ENCODE measurements around the gene ASPRV1.

The ASPRV1 gene

DNA sequence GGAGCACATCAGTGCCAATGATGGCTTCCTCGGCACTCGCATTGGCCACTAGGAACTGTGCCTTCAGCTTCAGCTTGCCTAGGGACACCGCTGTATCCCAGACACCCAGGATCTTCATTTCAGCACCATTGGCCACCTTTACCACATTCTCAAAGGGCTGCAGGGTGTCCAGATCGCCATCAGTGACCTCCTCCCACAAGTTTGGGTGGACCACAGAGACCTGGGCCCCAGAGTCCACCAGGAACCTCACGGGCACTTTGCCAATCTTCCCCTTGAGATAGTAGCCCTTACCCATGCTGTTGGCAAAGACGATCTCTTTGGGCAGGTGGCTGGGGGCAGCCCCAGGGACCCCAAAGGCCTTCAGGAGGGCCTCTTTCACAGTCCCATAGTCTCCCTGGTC, 610 bp downstream of the ASPRV1 start:
- H3K4me3 ChIP-seq (ENCODE audit: low read depth, low read length), result no peak overlapping the region
- TF ChIP-seq, protein P1, sequence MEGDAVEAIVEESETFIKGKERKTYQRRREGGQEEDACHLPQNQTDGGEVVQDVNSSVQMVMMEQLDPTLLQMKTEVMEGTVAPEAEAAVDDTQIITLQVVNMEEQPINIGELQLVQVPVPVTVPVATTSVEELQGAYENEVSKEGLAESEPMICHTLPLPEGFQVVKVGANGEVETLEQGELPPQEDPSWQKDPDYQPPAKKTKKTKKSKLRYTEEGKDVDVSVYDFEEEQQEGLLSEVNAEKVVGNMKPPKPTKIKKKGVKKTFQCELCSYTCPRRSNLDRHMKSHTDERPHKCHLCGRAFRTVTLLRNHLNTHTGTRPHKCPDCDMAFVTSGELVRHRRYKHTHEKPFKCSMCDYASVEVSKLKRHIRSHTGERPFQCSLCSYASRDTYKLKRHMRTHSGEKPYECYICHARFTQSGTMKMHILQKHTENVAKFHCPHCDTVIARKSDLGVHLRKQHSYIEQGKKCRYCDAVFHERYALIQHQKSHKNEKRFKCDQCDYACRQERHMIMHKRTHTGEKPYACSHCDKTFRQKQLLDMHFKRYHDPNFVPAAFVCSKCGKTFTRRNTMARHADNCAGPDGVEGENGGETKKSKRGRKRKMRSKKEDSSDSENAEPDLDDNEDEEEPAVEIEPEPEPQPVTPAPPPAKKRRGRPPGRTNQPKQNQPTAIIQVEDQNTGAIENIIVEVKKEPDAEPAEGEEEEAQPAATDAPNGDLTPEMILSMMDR (IDR thresholded peaks at IDR 0.05; ENCODE audit: borderline replicate concordance, insufficient read depth, low read depth, low read length), result no peak

DNA sequence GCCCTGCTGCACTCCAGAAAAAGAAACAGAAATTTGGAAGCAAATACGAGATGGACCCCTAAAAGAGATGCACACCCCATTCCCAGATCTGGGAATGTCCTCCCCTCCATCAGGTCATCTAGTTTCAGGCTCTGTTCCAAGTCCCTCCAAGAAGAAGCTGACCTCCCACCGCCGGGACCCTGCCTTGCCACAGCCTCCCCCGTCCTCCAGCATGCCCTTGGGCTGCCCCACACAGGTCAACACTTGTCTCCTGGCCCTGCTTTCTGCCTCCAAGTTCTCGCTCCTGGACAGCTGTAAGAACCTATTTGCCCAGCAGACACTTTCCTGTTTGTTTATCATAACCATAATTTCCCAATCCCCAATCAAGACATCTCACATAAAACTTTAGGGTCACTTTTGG, 2.0 kb downstream of the ASPRV1 start:
- TF ChIP-seq, protein P1 (IDR thresholded peaks at IDR 0.05; ENCODE audit: borderline replicate concordance, insufficient read depth, low read depth, low read length), result no peak
- H3K4me3 ChIP-seq (ENCODE audit: low read depth, low read length), result no peak overlapping the region

DNA sequence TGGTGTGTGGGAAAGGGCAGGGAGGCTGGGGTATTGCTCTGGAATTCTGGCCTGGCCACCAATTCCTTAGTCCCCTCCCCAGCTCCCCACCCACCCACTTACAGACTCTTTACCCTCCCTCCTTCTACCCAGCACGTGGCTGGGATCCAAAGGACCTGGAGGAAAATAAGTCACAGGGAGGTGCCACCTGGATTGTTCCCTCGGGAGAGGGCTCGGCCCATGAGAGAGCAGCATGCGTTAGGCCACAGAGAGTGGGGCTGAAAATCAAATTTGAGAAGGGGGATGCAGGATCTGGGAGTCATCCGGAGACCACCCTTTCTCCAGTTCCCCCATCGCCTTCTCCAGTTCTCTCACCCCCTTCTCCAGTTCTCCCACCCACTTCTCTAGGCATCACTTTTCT, 3.0 kb downstream of the ASPRV1 start:
- TF ChIP-seq, protein P1 (IDR thresholded peaks at IDR 0.05; ENCODE audit: borderline replicate concordance, insufficient read depth, low read depth, low read length), result no peak
- H3K4me3 ChIP-seq (ENCODE audit: low read depth, low read length), result no peak overlapping the region

DNA sequence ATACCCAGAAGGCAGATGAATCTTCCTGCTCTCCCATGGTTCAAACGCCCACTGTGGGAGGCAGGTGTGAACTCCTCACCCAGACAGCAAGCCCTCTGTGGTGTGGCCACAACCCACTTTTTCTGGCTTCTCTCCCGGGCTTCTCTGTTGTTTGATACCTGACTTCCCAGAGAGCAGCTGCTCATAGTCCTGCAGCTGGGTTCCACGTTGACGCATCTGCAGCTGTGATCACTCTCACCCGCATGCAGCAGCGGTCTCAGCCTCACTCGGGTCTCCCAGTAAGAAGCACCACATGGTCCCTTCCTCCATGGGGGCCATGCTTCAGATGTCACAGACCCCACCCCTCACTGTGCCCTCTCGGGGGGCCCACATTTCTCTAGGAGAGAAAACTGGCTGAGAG, 3.5 kb downstream of the ASPRV1 start:
- H3K4me3 ChIP-seq (ENCODE audit: low read depth, low read length), result no peak overlapping the region
- TF ChIP-seq, protein P1 (IDR thresholded peaks at IDR 0.05; ENCODE audit: borderline replicate concordance, insufficient read depth, low read depth, low read length), result no peak

DNA sequence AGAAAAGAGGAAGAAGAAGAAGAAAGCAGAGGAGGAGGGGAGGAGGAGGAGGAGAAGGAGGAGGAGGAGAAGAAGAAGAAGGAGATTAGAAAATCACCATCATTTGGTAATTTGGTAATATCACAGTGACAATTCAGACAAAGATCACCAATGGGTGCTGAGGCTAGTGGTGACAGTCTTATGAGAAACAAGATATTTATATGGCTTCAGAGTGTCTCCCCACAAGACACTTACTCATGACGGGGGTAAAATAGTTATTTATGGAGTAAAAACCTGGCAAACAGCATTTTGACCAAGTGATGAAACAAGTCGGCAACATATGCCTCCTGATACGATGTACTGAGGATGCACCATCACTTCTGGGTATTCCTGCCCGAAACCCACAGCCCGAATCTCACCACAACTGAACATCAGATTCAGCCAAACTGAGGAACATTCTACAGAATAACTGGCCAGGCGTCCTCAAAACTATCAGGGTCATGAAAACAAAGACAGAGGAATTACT, 4.9 kb downstream of the ASPRV1 start:
- TF ChIP-seq, protein P1 (IDR thresholded peaks at IDR 0.05; ENCODE audit: borderline replicate concordance, insufficient read depth, low read depth, low read length), result no peak
- H3K4me3 ChIP-seq (ENCODE audit: low read depth, low read length), result no peak overlapping the region

DNA sequence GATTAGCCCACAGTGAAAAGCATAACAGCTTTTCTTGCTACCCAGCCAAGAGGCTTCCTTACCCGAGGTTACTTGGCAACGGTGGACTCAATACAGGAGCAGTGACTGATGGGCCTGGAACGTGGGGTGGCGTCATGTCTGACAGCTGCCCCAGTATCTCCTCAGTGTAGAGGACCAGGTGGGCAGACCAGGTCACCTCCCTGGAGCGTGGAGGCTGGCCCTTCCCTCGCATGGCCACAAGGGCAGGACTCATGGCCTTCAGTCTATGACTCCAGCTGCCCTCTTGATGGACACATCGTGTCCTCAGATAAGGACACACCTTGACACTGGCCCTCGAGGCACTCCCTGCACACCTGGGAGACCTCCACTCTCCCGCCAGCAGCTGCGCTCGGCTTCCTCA, 6.4 kb downstream of the ASPRV1 start:
- TF ChIP-seq, protein P1 (IDR thresholded peaks at IDR 0.05; ENCODE audit: borderline replicate concordance, insufficient read depth, low read depth, low read length), result no peak

DNA sequence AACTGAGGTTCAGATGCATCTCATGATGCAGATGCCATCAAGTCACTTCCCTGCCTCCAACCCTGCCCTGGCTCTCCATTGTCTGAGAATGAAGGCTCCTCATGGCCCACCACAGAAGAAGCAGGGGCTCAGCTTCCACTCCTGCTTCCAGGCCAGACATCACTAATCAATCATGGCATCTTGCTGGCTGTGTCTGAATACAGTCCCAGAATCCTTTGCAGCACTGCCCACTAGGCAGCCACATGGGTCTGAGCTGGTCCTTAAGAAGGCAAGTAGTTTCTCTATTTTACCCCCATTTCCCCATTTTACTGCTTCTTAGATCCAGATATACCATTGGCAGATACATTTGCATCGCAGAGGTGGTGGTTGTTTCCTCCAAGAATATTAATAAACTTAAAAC, 7.3 kb downstream of the ASPRV1 start:
- TF ChIP-seq, protein P1 (IDR thresholded peaks at IDR 0.05; ENCODE audit: borderline replicate concordance, insufficient read depth, low read depth, low read length), result no peak
- H3K4me3 ChIP-seq (ENCODE audit: low read depth, low read length), result no peak overlapping the region

More for the DNA sequence above, 6.4 kb downstream of the ASPRV1 start:
- no peak overlapping the region for H3K4me3 ChIP-seq (ENCODE audit: low read depth, low read length)
